BE2C (cell line): ENCODE measurements around the gene MARVELD3. TPM values are rescaled to one million over a fixed set of nuclear protein-coding genes. Genes with fewer than 3 reads are reported as not detected.
"Not testable (repeated sequence)": the region's sequence is repeated elsewhere in the genome, so short reads cannot be mapped to it uniquely, and the experiment has no call there.

Experiments
- DNase-seq: peaks from one replicate; pipeline ENCODE4 v3.0.0-alpha.2; 2020
- H3K27me3 ChIP-seq: fragments of 250-450 bp; sonication (Bioruptor Pico); 2 replicates; pipeline ENCODE4 v1.5.1; 2020; ENCODE audit warnings: mild to moderate bottlenecking
- H3K36me3 ChIP-seq: fragments of 250-450 bp; sonication (Bioruptor Pico); 2 replicates; pipeline ENCODE4 v1.5.1; 2020; ENCODE audit warnings: mild to moderate bottlenecking
- H3K4me1 ChIP-seq: fragments of 250-450 bp; sonication (Bioruptor Pico); 2 replicates; pipeline ENCODE4 v1.5.1; 2020
- H3K4me3 ChIP-seq: 2 replicates; pipeline ENCODE4 v1.5.1; 2011; ENCODE audit warnings: low read depth, low read length
- H3K9me3 ChIP-seq: fragments of 250-450 bp; sonication (Bioruptor Pico); 2 replicates; pipeline ENCODE4 v1.5.1; 2020
- CTCF ChIP-seq: IDR thresholded peaks from 2 replicates; pipeline ENCODE4 v1.5.1; 2012; ENCODE audit warnings: mild to moderate bottlenecking, low read depth, low read length
- polyA plus RNA-seq: library from polyadenylated mRNA; unstranded; fragments of >200 nt; gene quantifications from one replicate; pipeline ENCODE4 v1.2.1, GENCODE V29; 2012; ENCODE audit warnings: low read depth, missing spikeins; ENCODE audit not compliant: insufficient read length, insufficient read depth

The MARVELD3 gene, protein sequence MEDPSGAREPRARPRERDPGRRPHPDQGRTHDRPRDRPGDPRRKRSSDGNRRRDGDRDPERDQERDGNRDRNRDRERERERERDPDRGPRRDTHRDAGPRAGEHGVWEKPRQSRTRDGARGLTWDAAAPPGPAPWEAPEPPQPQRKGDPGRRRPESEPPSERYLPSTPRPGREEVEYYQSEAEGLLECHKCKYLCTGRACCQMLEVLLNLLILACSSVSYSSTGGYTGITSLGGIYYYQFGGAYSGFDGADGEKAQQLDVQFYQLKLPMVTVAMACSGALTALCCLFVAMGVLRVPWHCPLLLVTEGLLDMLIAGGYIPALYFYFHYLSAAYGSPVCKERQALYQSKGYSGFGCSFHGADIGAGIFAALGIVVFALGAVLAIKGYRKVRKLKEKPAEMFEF
- polyA plus RNA-seq, result not detected

GRCh38 chr16:71626018-71626857 lies at the start of gene MARVELD3:
Gene MARVELD3 (plus strand): TSS chr16:71626184. CDS start chr16:71626230, 46 bp downstream.
- Histone ChIP-seq H3K9me3 (no peaks in the 10 kb centered on the region; the same call in 1 of the 2 replicates), H3K4me1 (no peaks in the 10 kb centered on the region), H3K36me3 (no peaks in the 10 kb centered on the region), H3K27me3 (peaks cover 28% of the 10 kb centered on the region), H3K4me3 (no peak within 1 kb of the TSS)
- TF ChIP-seq CTCF, result no peak
- DNase-seq, result no peak

- DNase-seq, result no peak
- no peak for TF ChIP-seq CTCF
Observed at GRCh38 chr16:71576971-71577370, 49.0 kb upstream of the MARVELD3 start, which contains the start of gene TAT. Gene TAT (minus strand): TSS chr16:71577092. CDS start chr16:71576415, 677 bp downstream.

GRCh38 chr16:71582553-71582848 lies 43.5 kb upstream of the MARVELD3 start:
- peaks cover 61% of the 10 kb centered on the region for H3K27me3 ChIP-seq
- H3K9me3 ChIP-seq, H3K4me1 ChIP-seq, H3K36me3 ChIP-seq, DNase-seq, H3K4me3 ChIP-seq: not testable (repeated sequence)

More at GRCh38 chr16:71576971-71577370, 49.0 kb upstream of the MARVELD3 start, which contains the start of gene TAT:
- H3K9me3 ChIP-seq, result no peaks in the 10 kb centered on the region
- peaks cover 56% of the 10 kb centered on the region for H3K27me3 ChIP-seq
- H3K36me3 ChIP-seq, result no peaks in the 10 kb centered on the region
- no peak within 1 kb of the TSS for H3K4me3 ChIP-seq
- H3K4me1 ChIP-seq, result no peaks in the 10 kb centered on the region

DNA sequence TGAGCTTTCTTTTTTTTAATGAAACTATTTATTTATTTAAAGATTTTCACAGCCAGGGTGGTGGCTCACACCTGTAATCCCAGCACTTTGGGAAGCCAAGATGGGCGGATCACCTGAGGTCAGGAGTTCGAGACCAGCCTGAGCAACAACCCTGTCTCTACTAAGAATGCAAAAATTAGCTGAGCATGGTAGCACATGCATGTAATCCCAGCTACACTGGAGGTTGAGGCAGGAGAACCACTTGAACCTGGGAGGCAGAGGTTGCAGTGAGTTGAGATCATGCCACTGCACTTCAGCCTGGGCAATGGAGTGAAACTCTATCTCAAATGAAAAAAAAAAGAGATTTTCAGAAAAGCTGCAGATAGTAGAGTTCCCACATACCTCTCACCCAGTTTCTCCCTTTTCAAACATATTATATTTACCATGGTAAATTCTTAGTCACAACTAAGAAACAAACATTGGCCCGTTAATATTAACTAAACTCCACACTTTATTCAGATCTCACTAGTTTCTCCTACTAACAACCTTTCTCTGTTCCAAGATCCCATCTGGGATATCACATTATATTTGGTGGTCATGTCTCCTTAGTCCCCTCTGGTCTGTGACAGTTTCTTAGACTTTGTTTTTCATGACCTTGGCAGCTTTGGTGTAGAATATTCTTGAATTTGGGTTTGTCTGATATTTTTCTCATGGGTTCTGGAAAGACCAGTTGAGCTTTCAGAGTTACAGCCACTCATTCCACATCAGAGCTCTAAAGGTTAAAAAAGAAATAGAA lies 41.3 kb upstream of the MARVELD3 start:
- Histone ChIP-seq H3K27me3 (peaks cover 62% of the 10 kb centered on the region), H3K4me1 (no peaks in the 10 kb centered on the region), H3K9me3 (no peaks in the 10 kb centered on the region), H3K4me3 (no peak overlapping the region), H3K36me3 (no peaks in the 10 kb centered on the region)
- no peak for TF ChIP-seq CTCF
- DNase-seq, result no peak

- no peak overlapping the region for H3K4me3 ChIP-seq
- DNase-seq, result no peak
- H3K4me1 ChIP-seq, result no peaks in the 10 kb centered on the region
- H3K9me3 ChIP-seq, result no peaks in the 10 kb centered on the region
- no peak for TF ChIP-seq CTCF
- H3K27me3 ChIP-seq, result peaks cover 62% of the 10 kb centered on the region
- H3K36me3 ChIP-seq, result no peaks in the 10 kb centered on the region
Observed at GRCh38 chr16:71585318-71585703, 40.7 kb upstream of the MARVELD3 start.

GRCh38 chr16:71589334-71589733 lies 36.6 kb upstream of the MARVELD3 start:
- H3K36me3 ChIP-seq, DNase-seq, H3K9me3 ChIP-seq, H3K4me1 ChIP-seq, H3K4me3 ChIP-seq: not testable (repeated sequence)
- H3K27me3 ChIP-seq, result peaks cover 39% of the 10 kb centered on the region

- H3K4me1 ChIP-seq, H3K4me3 ChIP-seq, H3K36me3 ChIP-seq, H3K9me3 ChIP-seq, DNase-seq: not testable (repeated sequence)
- peaks cover 32% of the 10 kb centered on the region for H3K27me3 ChIP-seq
Observed at GRCh38 chr16:71590071-71590470, 35.9 kb upstream of the MARVELD3 start.
